Measurements from ENCODE around the gene ADAMTSL3.
"Not testable (repeated sequence)": the region's sequence is repeated elsewhere in the genome, so short reads cannot be mapped to it uniquely, and the experiment has no call there.

Gene ADAMTSL3

DNA sequence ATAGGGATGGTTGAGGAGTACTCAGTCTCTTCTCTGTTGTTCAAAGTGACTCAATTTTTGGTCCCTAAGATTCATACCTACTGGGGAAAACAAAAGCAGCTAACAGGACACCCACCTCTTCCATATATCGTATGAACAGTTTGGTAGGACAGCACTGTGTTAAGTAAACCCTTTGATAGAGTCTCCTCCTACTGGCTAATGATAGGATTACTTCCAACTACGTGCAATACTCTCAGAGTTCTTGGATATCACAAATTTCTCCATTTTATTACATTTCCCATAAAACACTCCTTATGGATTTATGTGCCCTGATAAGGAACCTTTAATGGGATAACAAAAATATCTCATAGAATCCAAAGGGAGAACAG lies 381.5 kb downstream of the ADAMTSL3 start:
- TF ChIP-seq, protein P1, sequence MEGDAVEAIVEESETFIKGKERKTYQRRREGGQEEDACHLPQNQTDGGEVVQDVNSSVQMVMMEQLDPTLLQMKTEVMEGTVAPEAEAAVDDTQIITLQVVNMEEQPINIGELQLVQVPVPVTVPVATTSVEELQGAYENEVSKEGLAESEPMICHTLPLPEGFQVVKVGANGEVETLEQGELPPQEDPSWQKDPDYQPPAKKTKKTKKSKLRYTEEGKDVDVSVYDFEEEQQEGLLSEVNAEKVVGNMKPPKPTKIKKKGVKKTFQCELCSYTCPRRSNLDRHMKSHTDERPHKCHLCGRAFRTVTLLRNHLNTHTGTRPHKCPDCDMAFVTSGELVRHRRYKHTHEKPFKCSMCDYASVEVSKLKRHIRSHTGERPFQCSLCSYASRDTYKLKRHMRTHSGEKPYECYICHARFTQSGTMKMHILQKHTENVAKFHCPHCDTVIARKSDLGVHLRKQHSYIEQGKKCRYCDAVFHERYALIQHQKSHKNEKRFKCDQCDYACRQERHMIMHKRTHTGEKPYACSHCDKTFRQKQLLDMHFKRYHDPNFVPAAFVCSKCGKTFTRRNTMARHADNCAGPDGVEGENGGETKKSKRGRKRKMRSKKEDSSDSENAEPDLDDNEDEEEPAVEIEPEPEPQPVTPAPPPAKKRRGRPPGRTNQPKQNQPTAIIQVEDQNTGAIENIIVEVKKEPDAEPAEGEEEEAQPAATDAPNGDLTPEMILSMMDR (IDR thresholded peaks at IDR 0.05; ENCODE audit: low read depth, low read length, missing control alignments), result peak; percentile 38
- peak; percentile 15 for DNase-seq (ENCODE audit: extremely low read depth, low read depth)
- H3K4me3 ChIP-seq (replicated peaks; ENCODE audit: low read depth, low read length), result no peak overlapping the region

DNA sequence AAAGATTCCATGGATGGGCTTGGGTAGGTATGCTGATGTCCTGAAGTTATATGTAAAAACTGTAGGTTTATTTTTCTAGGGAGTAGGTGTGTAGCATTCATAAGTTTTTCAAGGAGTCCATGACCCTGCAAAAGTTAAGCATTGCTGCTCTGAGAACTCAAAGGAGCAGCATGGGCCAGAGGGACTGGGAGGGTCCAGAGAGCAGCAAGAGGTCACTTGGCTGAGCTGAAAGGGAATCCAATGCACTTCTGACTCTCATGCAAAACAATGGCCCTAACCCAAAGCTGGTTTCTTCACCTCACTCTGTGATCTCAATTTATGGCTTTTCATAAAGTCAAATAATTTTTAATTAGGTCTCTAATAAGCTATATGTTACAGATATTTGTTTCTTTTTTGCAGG lies 383.4 kb downstream of the ADAMTSL3 start:
- no peak for DNase-seq (ENCODE audit: extremely low read depth, low read depth)
- TF ChIP-seq, protein P1 (IDR thresholded peaks at IDR 0.05; ENCODE audit: low read depth, low read length, missing control alignments), result no peak
- no peak overlapping the region for H3K4me3 ChIP-seq (replicated peaks; ENCODE audit: low read depth, low read length)

DNA sequence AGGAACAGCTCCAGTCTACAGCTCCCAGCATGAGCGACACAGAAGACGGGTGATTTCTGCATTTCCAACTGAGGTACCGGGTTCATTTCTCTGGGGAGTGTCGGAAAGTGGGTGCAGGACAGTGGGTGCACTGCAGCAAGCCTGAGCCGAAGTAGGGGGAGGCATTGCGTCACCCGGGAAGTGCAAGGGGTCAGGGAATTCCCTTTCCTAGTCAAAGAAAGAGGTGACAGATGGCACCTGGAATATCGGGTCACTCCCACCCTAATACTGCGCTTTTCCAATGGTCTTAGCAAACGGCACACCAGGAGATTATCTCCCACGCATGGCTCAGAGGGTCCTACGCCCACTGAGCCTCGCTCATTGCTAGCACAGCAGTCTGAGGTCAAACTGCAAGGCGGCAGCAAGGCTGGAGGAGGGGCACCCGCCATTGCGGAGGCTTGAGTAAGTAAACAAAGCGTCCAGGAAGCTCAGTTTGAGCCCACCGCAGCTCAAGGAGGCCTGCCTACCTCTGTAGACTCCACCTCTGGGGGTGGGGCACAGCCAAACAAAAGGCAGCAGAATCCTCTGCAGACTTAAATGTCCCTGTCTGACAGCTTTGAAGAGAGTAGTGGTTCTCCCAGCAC lies 388.6 kb downstream of the ADAMTSL3 start:
- DNase-seq (ENCODE audit: extremely low read depth, low read depth); H3K4me3 ChIP-seq (replicated peaks; ENCODE audit: low read depth, low read length): not testable (repeated sequence)

DNA sequence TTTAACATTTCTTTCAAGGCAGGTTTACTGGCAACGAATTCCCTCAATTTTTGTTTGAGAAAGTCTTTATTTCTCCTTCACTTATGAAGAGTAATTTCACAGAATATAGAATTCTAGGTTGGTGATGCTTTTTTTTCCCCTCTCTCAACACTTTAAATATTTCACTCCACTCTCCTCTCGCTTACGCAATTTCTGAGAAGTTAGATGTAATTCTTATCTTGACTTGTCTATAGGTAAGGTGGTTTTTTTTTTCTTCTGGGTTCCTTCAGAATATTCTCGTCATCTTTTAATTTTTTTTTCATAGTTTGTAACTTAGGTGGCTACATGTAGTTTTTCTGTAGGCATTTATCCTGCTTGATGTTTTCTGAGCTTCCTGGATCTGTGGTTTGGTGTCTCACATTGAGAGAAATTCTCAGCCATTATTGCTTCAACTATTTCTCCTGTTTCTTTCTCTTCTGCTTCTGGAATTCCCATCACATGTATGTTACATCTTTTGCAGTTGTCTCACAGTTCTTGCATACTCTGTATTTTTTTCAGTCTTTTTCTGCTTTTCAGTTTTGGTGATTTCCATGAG lies 392.2 kb downstream of the ADAMTSL3 start:
- DNase-seq (ENCODE audit: extremely low read depth, low read depth), result no peak
- TF ChIP-seq, protein P1 (IDR thresholded peaks at IDR 0.05; ENCODE audit: low read depth, low read length, missing control alignments), result no peak
- no peak overlapping the region for H3K4me3 ChIP-seq (replicated peaks; ENCODE audit: low read depth, low read length)

DNA sequence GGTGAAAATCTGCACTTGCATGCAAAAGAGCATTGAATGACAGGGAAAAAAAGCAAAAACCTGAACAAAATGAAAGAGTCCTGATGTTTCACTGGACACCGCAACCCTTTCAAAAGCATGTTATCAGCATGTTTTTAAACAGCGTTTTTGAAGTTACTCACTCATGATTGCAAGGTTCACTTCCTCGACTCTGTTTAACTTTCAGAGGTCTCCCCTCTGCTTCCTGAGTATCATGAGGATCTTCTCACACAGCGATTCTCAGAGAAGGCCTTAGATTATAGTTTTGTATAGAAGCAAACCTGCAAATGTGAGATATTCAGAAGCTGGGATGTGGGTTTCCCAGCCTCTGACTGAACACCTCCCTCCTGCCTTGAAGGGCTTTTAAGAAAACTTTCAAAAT lies 395.6 kb downstream of the ADAMTSL3 start:
- not testable (repeated sequence) for DNase-seq (ENCODE audit: extremely low read depth, low read depth); H3K4me3 ChIP-seq (replicated peaks; ENCODE audit: low read depth, low read length)

DNA sequence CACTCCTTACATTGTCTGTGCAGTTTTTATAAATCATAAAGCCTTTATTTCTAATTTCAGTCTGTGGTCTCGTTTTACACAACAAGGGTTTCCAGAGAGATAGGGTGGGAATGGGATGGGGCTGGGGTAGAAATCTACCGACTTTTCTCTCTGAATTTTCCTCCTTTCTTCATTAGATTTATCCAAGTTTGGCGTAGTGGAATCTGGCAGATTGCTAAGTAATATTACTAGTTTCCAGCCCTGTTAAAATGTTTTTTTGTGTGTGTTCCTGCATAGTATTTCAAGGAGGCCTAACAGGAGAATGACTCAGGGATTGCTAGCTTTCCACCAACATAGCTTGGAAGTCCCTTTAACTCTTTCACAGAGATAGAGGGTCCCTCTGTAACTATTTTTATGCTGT lies 396.2 kb downstream of the ADAMTSL3 start:
- DNase-seq (ENCODE audit: extremely low read depth, low read depth), result no peak
- TF ChIP-seq, protein P1 (IDR thresholded peaks at IDR 0.05; ENCODE audit: low read depth, low read length, missing control alignments), result no peak
- no peak overlapping the region for H3K4me3 ChIP-seq (replicated peaks; ENCODE audit: low read depth, low read length)

DNA sequence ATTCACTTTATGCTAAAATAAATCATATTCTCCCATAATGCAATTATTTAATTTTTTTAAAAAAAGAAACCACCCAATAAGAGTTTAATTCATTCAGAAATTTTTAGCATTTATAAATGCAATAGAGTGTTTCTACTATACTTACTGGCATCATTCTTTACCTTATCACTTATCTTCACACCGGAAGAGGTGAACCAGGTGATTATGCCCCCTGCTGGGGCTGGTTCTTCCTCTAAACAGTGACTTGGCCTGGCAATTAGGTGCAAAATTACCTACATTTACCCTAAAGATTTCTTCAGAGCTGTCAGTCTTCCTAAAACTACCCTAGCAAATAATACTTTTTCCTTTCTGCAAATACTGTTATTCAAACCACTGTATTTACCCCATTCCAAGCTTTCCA lies 397.2 kb downstream of the ADAMTSL3 start:
- DNase-seq (ENCODE audit: extremely low read depth, low read depth); H3K4me3 ChIP-seq (replicated peaks; ENCODE audit: low read depth, low read length): not testable (repeated sequence)

DNA sequence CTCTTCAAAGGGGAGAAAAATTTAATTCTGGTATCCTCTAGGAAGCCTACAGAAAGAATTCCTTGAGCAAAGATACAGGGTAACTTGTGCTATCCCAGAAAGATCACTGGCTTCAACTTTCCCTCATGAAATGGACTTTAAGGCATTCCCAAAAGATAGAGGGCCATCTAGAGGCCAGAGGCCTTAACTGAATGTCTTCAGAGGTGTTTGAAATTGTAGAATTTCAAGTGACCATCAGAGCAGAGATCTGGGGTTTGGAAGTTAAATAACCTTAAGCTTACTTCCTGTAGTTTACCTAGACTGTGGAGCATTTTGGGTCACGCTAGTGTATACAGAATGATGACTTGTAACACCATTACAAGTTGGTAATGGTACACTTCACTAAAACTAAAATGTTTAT lies 400.6 kb downstream of the ADAMTSL3 start:
- not testable (repeated sequence) for H3K4me3 ChIP-seq (replicated peaks; ENCODE audit: low read depth, low read length); DNase-seq (ENCODE audit: extremely low read depth, low read depth)

DNA sequence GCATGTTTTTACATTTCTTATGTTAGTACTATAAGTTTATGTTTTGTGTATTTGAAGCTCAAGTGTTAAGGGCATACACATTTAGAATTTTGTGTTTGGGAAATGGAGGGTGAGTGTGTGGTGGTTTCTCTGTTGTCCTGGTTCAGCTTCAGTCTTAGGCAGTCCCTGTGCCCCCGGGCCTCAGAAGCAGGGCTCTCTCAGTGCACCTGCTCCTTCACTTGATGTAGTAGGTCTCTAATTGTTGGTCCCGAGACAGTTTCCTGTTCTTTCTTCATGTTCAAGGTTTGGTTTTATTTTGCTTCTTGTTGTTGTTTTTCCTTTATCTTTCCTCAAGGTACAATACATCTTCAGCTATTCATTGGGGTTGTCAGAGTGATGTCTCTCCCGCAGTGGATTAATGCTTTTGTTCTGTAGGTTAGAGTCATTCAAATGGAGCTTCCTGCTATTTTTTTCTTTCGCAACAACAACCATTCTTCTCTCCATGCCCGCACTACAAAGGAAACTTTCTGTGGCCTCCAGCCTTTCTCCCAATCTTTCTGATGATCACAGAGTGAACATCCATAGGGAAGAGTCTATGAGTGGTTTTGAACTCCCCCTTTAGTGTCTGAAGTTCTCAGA lies 403.9 kb downstream of the ADAMTSL3 start:
- no peak overlapping the region for H3K4me3 ChIP-seq (replicated peaks; ENCODE audit: low read depth, low read length)
- no peak for DNase-seq (ENCODE audit: extremely low read depth, low read depth)
- TF ChIP-seq, protein P1 (IDR thresholded peaks at IDR 0.05; ENCODE audit: low read depth, low read length, missing control alignments), result no peak

DNA sequence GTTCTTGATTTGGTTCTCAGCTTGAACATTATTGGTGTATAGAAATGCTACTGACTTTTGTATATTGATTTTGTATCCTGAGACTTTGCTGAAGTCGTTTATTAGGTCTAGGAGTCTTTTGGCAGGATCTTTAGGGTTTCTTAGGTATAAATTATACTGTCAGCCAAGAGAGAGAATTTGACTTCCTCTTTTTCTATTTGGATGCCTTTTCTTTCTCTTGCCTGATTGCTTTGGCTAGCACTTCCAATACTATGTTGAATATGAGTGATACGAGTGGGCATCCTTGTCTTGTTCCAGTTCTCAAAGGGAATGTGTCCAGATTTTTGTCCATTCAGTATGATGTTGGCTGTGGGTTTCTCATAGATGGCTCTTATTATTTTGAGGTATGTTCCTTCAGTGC lies 409.8 kb downstream of the ADAMTSL3 start:
- H3K4me3 ChIP-seq (replicated peaks; ENCODE audit: low read depth, low read length); DNase-seq (ENCODE audit: extremely low read depth, low read depth): not testable (repeated sequence)

DNA sequence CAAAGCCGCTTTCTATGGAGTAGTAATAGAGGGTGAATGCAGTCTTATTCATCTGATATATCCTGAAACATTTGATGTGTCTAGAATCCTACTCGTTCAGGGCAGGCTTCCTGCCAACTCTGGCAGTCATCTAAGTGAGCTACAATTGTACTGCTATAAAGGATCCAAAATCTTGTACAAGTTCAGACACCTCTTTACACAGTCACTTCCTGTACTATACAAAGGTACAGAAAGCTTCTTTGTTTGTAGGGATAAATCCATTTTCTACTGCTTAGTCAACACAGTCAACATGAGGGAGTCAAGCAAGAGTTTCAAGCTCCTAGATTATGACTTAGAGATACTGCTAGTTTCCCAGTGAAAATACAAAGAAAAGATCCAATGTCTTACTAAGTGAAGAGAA lies 414.8 kb downstream of the ADAMTSL3 start:
- H3K4me3 ChIP-seq (replicated peaks; ENCODE audit: low read depth, low read length); DNase-seq (ENCODE audit: extremely low read depth, low read depth): not testable (repeated sequence)

DNA sequence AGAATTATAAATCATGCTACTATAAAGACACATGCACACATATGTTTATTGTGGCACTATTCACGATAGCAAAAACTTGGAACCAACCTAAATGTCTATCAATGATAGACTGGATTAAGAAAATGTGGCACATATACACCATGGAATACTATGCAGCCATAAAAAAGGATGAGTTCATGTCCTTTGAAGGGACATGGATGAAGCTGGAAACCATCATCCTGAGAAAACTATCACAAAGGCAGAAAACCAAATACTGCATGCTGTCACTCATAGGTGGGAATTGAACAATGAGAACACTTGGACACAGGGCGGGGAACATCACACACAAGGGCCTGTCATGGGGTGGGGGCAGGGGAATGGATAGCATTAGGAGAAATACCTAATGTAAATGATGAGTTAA lies 424.1 kb downstream of the ADAMTSL3 start:
- not testable (repeated sequence) for H3K4me3 ChIP-seq (replicated peaks; ENCODE audit: low read depth, low read length); DNase-seq (ENCODE audit: extremely low read depth, low read depth)

All from HFF-Myc (cell line).